ENCODE results near the gene WNT2B.
A peak's percentile ranks its signal among the peaks of the same experiment; 100 is the strongest.
"Not testable (repeated sequence)": the region's sequence is repeated elsewhere in the genome, so short reads cannot be mapped to it uniquely, and the experiment has no call there.

The WNT2B gene
- total RNA-seq, result 0 to 0.67 reads per million in 2 donors

GRCh38 chr1:112508278-112509004 lies at the start of gene WNT2B:
Gene WNT2B (plus strand): TSS chr1:112508965. CDS start chr1:112509263, 298 bp downstream.
- peak; percentile 17 to 60 (median 42) for DNase-seq

GRCh38 chr1:112460615-112461014 lies 48.1 kb upstream of the WNT2B start:
- DNase-seq, result no peak

- DNase-seq, result no peak
Measured at GRCh38 chr1:112461200-112461871, 47.4 kb upstream of the WNT2B start.

GRCh38 chr1:112462953-112463279 lies 45.8 kb upstream of the WNT2B start:
- DNase-seq, result no peak

GRCh38 chr1:112464501-112464900 lies 44.3 kb upstream of the WNT2B start:
- DNase-seq, result no peak

GRCh38 chr1:112465122-112465521 lies 43.6 kb upstream of the WNT2B start:
- no peak for DNase-seq

- DNase-seq, result peak; percentile 59 to 85 (median 74)
Measured at GRCh38 chr1:112466078-112466660, 42.6 kb upstream of the WNT2B start.

GRCh38 chr1:112470324-112470723 lies 38.4 kb upstream of the WNT2B start:
- not testable (repeated sequence) for DNase-seq

GRCh38 chr1:112470966-112471365 lies 37.8 kb upstream of the WNT2B start:
- no peak for DNase-seq

GRCh38 chr1:112472142-112472541 lies 36.6 kb upstream of the WNT2B start:
- no peak for DNase-seq

- no peak for DNase-seq
Measured at GRCh38 chr1:112477550-112477949, 31.2 kb upstream of the WNT2B start.

GRCh38 chr1:112478314-112478713 lies 30.5 kb upstream of the WNT2B start:
- no peak for DNase-seq

- not testable (repeated sequence) for DNase-seq
Measured at GRCh38 chr1:112486063-112486462, 22.7 kb upstream of the WNT2B start.

GRCh38 chr1:112487686-112488085 lies 21.1 kb upstream of the WNT2B start:
- not testable (repeated sequence) for DNase-seq

GRCh38 chr1:112488141-112488540 lies 20.6 kb upstream of the WNT2B start:
- DNase-seq, result no peak

GRCh38 chr1:112492076-112492475 lies 16.7 kb upstream of the WNT2B start:
- no peak for DNase-seq

- no peak for DNase-seq
Measured at GRCh38 chr1:112493351-112493750, 15.4 kb upstream of the WNT2B start.

- DNase-seq, result no peak
Measured at GRCh38 chr1:112496290-112496689, 12.5 kb upstream of the WNT2B start.

GRCh38 chr1:112501810-112502641 lies 6.7 kb upstream of the WNT2B start:
- DNase-seq, result peak; percentile 16 to 48 (median 27)

GRCh38 chr1:112502826-112503225 lies 5.9 kb upstream of the WNT2B start:
- no peak for DNase-seq

- no peak for DNase-seq
Measured at GRCh38 chr1:112504001-112504660, 4.6 kb upstream of the WNT2B start.

GRCh38 chr1:112504661-112505399 lies 3.9 kb upstream of the WNT2B start:
- no peak for DNase-seq

Measured in T-helper 2 cell (primary cell).